Measurements from ENCODE around the gene ANKRD40.
"Not testable (repeated sequence)": the region's sequence is repeated elsewhere in the genome, so short reads cannot be mapped to it uniquely, and the experiment has no call there.

Gene ANKRD40, protein sequence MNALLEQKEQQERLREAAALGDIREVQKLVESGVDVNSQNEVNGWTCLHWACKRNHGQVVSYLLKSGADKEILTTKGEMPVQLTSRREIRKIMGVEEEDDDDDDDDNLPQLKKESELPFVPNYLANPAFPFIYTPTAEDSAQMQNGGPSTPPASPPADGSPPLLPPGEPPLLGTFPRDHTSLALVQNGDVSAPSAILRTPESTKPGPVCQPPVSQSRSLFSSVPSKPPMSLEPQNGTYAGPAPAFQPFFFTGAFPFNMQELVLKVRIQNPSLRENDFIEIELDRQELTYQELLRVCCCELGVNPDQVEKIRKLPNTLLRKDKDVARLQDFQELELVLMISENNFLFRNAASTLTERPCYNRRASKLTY

DNA sequence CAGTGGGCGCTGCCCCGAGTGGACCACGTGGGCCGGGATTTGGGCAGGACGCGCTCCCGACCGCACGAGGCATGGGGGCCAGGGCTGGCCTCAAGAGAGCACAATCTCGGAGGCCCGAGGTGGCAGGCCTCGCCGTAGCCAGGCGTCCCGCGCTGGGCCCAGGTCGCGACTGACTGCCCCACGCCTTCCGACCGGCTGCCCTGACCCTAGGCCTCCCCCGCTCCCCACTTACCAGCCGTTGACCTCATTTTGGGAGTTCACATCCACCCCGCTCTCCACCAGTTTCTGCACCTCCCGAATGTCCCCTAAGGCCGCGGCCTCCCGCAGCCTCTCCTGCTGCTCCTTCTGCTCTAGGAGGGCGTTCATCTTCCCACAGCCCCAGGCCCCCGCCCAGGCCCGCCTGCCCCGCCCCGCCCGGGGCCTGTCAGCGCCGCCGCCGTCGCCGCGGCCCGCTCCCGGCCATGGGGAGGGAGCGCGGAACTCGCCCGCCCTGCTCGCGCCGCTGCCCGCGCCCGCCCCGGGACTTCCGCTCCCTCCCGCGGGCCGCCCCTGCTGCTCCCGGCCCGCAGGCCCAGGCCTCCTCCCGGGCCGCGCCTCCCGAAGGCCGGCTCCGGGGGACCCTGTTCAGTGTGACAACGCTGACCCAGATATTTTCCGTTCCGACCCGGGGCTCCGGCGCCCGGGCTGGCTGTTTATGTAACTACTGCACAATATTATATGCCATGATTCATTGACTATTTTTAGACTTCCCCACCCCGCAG lies at the start of gene ANKRD40:
Gene ANKRD40, minus strand, starts transcription at position 626 of the 761 bp plus-strand sequence. Its CDS starts 260 bp downstream, at position 366.
- peak; percentile 88 to 93 (median 89) for DNase-seq

DNA sequence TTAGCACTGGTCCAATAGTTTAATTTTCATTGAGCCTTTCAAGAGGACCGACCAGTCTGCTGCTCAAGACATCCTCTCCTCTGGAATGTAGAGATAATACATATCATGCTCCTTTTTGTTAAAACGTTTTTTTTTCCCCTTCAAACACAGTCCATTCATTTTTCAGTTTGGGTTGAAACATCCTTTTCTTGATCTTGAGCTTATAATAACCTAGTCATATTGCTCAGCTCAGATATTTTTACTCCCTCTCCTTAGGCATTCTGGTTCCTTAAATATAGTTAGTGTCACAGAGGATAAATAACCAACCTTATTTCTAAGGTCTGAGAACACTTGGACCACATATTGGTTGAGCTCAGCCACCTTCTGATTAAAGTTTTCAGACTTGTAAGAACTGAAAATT lies 46.8 kb upstream of the ANKRD40 start:
- no peak for DNase-seq

DNA sequence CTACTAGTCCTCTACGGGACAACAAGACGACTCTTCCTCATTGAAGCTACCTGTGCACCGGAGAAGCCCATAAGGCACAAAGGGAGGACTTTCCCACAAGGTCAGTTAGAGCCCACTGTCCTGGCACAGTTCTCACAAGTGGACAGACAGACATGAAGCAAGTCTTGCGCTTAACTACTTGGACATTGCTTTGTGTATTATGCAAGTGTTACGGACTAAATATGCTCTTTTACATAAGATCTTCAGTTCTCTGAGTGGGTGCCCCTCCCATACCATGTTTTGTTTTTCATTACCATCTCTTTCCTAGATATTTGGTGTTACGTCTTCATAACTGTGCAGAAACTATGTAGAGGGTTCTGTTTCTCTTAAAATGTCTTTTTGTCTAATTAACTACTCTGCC lies 41.5 kb upstream of the ANKRD40 start:
- DNase-seq: no peak

DNA sequence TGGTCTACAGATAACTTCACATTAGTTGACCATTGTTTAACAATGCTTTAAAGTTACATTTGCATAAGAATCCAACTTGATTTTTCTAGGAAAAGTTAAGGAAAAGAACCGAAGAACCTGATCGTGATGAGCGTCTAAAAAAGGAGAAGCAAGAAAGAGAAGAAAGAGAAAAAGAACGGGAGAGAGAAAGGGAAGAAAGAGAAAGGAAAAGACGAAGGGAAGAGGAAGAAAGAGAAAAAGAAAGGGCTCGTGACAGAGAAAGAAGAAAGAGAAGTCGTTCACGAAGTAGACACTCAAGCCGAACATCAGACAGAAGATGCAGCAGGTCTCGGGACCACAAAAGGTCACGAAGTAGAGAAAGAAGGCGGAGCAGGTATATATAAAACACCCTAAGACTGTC lies 37.9 kb upstream of the ANKRD40 start:
- DNase-seq: no peak

DNA sequence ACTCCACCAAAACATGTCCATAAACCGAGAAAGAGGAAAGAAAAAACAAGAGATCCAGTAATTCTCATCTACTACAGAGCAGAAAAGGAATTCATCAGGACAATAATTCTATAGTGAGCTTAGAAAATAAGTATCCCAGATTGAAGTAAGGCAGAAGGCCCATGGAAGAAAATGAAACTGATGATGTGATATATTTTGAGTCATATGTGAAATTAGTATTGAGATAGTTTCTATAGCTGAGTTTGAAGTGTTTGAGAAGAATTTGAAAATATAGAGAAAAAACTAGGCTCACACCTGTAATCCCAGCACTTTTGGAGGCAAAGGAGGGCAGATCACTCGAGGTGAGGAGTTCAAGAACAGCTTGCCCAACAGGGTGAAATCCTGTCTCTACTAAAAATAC lies 31.4 kb upstream of the ANKRD40 start:
- DNase-seq: no peak

DNA sequence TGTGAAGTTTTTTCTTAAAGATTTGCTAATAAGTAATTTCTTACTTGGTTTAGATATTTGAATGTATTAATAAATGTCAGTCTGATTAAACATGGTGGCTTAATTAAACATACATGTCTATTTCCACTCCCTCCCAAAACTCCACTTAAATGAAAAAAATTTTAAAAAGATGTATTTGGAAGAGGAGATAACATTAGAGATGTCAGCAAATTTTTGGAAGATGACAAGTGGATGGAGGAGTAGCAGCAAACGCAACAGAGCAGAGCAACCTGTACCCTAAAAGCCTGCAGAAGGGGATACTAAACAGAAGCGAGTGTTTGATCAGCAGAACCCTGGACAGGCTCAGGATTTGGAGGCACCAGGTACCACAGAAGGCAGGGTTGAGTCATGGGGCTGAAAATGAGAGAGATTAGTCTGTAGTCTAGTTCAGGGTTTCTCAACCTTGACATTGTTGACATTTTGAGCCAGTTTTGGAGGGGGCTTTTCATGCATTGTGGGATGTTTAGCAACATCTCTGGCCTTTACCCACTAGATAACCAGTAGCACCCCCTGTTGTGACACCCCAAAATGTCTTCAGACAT lies 29.5 kb upstream of the ANKRD40 start:
- no peak for DNase-seq

DNA sequence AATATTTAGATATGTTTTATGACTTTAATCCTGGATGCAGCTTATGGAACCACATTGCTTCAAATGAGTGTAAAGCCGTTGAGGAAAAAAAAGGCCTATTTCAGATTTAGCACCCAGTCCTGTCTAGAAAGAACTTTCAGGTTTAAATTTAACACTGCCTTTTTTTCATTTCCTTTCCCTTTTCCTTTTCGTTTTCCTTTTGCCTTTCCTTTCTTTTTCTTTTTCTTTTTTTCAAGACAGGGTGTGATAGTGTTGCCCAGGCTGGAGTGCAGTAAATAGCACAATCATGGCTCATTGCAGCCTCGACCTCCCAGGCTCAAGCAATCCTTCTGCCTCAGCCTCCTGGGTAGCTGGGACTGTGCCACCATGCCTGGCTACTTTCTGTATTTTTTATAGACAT lies 27.6 kb upstream of the ANKRD40 start:
- no peak for DNase-seq

DNA sequence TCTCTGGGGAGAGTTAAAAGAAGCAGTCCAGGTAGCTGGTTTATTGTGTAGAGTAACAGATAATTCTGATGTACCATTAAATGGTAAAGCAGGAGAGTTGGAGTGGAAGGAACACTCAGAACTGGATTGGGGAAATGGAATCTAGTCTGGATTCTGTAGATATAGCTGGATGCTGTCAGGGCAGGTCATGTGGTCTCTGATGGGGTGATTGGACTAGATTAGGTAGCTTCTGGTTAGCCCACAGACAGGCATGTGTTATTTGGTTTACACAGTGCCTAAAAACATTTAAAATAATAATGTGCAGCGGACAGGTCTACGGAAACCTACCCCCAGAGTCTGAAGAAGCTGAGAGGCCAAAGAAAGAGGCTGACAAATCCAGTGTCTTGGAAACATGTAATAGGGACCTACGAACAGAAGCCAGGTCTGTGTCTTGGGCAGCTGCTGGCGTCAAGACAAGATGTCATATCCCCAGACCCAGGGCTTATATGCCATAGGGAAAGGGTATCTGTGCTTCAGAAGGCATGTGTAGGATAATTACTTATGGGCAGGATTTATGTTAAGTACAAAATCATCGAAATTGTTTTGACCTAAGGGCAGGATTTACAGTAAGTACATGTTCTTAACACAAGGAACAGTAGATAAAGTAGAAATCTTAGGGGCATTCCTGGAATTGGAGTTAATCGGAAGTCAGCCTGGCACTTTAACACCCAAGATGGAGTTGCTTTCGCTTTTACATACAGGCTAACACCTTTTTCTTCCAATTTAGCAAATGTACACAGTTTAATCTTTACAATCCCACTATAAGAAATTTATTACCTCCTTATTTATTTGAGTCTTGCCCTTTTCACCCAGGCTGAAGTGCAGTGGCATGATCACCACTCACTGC lies 24.1 kb upstream of the ANKRD40 start:
- DNase-seq: no peak

DNA sequence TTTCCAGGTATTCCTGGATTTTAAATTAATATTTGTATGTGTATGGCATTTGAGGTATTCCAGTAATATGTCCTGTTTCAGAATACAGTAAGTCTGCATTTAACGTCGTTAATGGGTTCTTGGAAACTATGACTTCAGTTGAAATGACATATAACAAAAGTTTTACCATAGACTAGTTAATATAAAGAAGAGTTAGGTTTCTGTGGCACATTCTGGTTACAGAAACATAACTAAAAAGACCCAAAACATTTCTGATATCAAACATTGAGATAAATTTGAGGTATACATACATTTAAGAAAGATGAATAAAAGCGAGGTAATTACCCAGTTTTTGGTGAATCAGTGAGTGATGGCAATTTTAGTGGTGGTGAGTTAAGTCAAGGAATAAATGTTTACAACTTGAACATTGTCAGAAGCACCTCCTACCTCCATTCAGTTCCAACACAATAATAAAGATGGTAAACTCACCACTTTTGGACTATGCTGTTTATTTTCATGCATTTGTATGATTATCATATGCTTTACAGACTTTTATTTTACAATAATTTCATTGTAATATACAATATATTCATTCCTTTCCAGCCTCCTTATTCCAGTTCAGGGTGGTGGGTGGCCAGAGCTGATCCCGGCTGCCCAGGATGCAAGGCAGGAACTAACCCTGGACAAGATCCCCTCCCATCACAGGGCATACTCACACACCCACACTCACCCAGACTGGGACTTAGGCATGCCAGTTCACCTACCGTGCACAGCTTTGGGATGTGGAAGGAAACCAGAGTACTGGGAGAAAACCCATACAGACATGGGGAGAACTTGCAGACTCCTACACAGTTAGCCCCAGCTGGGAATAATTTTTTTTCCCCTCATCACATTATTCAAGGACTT lies 21.4 kb upstream of the ANKRD40 start:
- no peak for DNase-seq

DNA sequence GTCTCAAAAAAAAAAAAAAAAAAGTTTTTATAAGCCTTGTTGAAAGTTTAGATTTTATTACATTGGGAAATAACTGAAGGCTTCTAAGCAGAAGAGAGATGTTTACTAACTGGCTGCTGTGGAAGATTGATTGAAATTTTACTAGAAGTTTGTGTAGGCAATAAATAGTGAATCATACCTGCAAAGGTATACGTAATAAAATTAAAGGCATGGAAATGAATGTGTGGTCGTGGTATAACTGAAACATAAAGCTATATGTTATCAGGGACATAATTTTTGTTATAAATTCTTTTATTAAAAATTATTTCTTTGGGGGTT lies 20.4 kb upstream of the ANKRD40 start:
- no peak for DNase-seq

DNA sequence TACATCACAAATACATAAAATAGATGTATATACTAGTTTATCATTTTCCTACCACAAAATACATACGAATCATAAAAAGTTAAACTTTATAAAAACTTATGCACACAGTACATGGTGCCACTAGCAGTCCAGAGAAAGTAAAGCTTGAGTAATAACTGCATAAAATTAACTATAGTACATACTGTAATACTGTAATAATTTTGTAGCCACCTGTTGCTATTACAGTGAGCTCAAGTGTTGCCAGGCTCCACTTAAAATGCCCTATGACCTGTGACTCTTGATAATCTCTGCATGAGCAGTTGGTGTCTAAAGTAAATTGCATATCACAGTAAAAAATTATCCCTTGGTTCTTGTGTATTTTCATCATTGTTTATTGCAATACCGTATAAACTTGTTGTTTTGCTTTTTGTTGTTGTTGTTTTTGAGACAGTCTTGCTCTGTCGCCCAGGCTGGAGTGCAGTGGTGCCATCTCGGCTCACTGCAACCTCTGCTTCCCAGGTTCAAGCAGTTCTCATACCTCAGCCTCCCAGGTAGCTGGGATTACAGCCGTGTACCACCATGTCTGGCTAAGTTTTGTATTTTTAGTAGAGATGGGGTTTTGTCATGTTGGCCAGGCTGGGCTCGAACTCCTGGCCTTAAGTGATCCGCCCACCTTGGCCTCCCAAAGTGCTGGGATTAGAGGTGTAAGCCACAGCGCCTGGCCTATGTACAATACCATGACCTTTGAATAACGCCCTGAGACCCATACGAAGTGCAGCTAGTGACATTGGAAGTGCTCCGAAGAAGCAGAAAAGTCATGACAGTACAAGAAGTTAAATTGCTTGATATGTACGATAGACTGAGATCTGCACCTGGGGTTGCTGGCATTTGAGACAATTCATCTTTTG lies 18.3 kb upstream of the ANKRD40 start:
- DNase-seq: no peak

DNA sequence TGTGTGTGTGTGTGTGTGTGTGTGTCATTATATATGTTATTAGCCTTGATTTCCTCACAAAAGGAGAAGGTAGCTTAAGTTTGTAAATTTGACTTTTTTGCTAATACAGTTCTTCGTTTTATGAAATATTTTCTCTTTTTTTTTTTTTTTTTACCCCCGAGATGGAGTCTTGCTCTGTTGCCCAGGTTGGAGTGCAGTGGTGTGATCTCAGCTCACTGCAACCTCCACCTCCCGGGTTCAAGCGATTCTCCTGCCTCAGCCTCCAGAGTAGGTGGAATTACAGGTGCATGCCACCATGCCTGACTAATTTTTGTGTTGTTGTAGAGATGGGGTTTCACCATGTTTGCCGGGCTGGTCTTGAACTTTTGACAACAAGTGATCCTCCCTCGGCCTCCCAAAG lies 16.9 kb upstream of the ANKRD40 start:
- DNase-seq: not testable (repeated sequence)

DNA sequence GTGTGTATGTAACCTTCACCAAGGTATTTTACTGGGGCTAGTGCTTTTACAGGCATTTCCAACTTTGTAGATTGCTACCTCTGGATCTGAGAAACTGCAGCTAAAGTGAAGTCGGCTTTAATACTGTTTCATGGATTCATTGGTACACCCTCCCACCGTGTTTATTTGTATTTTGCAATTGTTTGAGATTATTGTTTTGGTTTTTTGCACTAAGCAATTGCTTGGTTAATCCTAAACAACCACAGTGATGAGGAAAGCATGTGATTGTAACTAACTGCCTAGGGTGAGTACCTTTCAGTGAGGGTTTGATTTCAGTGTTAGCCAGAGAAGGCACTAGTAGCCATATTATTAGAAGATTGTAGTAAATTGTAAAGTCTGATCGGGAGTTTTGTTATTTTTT lies 15.0 kb upstream of the ANKRD40 start:
- no peak for DNase-seq

DNA sequence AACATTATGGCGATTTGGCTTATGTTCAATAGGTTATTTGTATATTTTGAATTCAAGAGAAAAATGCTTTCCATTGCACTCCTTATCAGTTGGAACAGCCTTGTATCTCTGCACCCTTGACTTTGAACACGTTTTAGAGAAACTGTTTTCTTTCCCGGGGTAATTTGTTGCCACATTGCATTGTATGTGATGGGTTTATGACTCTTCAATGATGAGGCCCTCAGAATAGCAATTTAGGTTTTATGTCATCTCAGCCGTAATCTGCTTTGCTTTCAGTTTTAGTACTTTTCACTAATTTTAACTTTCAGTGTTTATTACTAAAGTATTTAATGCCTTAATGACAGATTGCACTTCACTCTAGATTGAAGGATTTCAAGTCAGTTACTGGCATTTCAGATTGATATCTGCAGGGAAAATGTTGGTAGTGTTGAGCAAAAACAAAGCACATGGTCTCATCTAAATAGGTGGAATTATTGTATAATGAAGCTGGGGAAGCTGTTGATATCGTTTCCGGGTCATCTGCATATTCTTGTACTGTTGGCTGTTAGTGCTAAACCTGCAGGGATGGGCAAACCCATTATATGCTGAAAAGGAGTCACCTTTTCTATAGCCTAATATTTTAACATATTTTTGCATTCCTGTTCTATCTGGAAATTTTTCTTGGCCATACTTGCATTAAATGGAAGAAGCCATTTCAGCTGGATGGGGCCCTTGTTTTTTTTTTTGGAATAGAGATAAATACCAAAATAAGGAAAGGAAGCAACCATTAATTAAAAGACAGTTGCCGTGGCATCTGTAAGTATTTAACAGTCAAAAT lies 13.7 kb upstream of the ANKRD40 start:
- peak in 1 of 3 experiments; percentile 30 for DNase-seq

DNA sequence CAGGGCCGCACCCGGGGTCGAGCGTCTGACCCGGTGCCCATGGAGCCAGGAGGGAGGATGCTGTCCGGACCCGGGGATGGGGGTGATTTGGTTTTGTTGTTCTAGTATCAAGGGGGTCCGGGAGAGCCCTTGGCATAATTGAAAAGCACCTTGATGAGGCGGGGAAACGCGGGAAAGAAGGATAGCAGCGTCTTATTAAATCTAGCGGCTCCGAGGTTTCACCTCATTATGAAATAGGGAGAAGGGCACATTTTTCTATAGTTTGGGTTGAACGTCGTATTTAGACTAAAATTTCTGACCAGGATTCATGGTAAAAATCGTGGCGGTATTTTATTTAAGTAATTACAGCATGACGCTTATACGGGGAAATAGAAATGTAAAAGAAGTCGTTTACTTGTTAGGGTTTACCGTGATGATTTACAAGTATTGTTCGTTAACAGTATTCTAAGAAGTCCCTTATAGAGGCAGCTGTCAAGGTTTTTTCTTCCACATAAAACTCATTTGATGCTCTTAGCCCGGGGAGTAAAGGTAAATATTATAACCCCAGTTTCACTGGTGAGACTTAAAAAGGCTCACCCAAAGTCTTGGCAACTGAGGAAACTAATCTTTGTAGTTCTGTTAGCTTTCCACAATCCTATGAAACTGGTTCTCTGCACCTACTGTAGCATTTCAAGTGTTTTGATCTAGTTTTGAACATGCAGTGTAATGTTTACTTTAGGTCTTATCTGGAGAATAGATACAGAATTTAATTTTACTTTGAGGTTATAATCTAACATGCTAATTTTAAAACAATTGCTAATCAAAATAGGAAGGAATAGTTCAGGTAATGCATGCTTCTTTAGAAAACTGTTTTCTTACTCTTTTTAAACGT lies 12.4 kb upstream of the ANKRD40 start:
- peak in 1 of 3 experiments; percentile 85 for DNase-seq

DNA sequence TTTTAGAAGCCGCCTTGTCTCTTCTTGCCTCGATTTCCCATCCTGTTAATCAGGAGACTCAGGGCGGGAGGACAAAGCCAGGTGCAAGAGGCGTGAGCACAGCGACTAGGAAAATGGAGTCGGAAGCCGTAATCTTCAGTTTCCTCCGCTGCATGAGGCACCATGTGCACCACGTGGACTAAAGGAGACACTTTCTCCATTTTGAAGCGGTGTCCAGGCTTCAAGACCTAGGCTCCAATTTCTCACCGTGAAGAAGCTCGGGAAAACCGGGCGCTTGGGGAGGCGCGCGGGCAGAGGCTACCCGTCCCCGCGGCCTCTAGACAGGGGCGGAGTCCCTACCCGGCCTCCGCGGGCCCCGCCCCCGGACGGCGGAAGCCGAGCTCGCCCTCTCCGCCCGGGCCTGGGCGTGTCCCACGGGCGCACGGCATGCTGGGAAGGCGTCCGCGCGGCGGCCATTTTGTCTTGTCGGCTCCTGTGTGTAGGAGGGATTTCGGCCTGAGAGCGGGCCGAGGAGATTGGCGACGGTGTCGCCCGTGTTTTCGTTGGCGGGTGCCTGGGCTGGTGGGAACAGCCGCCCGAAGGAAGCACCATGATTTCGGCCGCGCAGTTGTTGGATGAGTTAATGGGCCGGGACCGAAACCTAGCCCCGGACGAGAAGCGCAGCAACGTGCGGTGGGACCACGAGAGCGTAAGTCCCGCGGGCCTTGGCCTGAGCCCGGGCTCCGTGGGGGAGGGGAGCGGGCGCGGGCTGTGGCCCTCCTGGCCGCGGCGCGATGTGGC lies 11.6 kb upstream of the ANKRD40 start, which contains the start of gene LUC7L3:
Gene LUC7L3, plus strand, starts transcription at position 460 of the 780 bp plus-strand sequence. Its CDS starts 130 bp downstream, at position 590.
- peak; percentile 95 to 97 (median 97) for DNase-seq

DNA sequence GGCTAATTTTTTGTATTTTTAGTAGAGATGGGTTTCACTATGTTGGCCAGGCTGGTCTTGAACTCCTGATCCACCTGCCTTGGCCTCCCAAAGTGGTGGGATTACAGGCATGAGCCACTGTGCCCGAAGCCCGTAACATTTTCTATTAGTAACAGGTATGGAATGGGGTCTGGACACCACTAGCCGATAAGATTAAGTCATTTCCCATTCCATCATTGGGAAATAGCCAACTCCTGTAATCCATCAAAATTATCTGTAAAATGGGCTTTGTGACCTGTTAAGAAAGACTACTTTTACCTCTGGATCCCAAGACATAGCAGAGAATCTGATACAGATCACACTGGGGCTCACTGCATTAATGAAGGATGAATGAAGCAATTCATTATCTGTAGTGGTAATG lies 7.8 kb upstream of the ANKRD40 start:
- DNase-seq: no peak

DNA sequence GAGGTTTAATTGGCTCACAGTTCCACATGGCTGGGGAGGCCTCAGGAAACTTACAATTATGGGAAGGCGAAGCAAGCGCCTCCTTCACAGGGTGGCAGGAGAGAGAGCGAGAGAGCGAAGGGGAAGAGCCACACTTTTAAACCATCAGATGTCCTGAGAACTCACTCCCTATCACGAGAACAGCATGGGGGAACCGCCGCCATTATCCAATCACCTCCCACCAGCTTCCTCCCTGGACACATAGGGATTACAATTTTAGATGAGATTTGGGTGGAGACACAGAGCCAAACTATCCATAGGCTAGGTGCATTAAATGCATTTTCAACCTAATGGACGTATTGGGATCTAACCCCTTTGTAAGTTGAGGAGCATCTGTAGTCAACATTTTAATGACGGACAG lies 4.9 kb upstream of the ANKRD40 start:
- no peak for DNase-seq
